ENCODE data around the gene BTD.

BTD gene

GRCh38 chr3:15660055-15660935, 58.8 kb downstream of the BTD start:
- in situ Hi-C loops (cut with MboI; ENCODE audit: low sequenced_read_pairs): no loop called here

- in situ Hi-C loops (cut with MboI; ENCODE audit: low sequenced_read_pairs): no loop called here
Observed at GRCh38 chr3:15664144-15664543, 62.6 kb downstream of the BTD start.

GRCh38 chr3:15665510-15666150, 64.1 kb downstream of the BTD start:
- in situ Hi-C loops (cut with MboI; ENCODE audit: low sequenced_read_pairs): no loop called here

GRCh38 chr3:15666277-15666676, 64.7 kb downstream of the BTD start:
- in situ Hi-C loops (cut with MboI; ENCODE audit: low sequenced_read_pairs): no loop called here

- in situ Hi-C loops (cut with MboI; ENCODE audit: low sequenced_read_pairs): no loop called here
Observed at GRCh38 chr3:15667484-15667883, 65.9 kb downstream of the BTD start.

GRCh38 chr3:15673536-15673935, 72.0 kb downstream of the BTD start:
- in situ Hi-C loops (cut with MboI; ENCODE audit: low sequenced_read_pairs): no loop called here

- in situ Hi-C loops (cut with MboI; ENCODE audit: low sequenced_read_pairs): no loop called here
Observed at GRCh38 chr3:15676259-15676658, 74.7 kb downstream of the BTD start.

- in situ Hi-C loops (cut with MboI; ENCODE audit: low sequenced_read_pairs): no loop called here
Observed at GRCh38 chr3:15679306-15679705, 77.8 kb downstream of the BTD start.

- in situ Hi-C loops (cut with MboI; ENCODE audit: low sequenced_read_pairs): no loop called here
Observed at GRCh38 chr3:15681668-15682067, 80.1 kb downstream of the BTD start.

- in situ Hi-C loops (cut with MboI; ENCODE audit: low sequenced_read_pairs): no loop called here
Observed at GRCh38 chr3:15682561-15683185, 81.1 kb downstream of the BTD start.

GRCh38 chr3:15683253-15683652, 81.7 kb downstream of the BTD start:
- in situ Hi-C loops (cut with MboI; ENCODE audit: low sequenced_read_pairs): no loop called here

GRCh38 chr3:15685927-15686326, 84.4 kb downstream of the BTD start:
- in situ Hi-C loops (cut with MboI; ENCODE audit: low sequenced_read_pairs): no loop called here

- in situ Hi-C loops (cut with MboI; ENCODE audit: low sequenced_read_pairs): no loop called here
Observed at GRCh38 chr3:15690230-15690629, 88.7 kb downstream of the BTD start.

GRCh38 chr3:15690748-15691147, 89.2 kb downstream of the BTD start:
- in situ Hi-C loops (cut with MboI; ENCODE audit: low sequenced_read_pairs): no loop called here

- in situ Hi-C loops (cut with MboI; ENCODE audit: low sequenced_read_pairs): no loop called here
Observed at GRCh38 chr3:15693355-15693754, 91.8 kb downstream of the BTD start.

GRCh38 chr3:15694628-15695027, 93.1 kb downstream of the BTD start:
- in situ Hi-C loops (cut with MboI; ENCODE audit: low sequenced_read_pairs): no loop called here
